Thyroid gland (tissue), 4 donors: Measurements from ENCODE around the gene KCNQ1.

Source experiments
- POLR2A ChIP-seq, 2 donors: fragments of 450-650 bp; IDR thresholded peaks; one replicate each; pipeline ENCODE4 v1.6.1; 2017; ENCODE audit warnings: antibody characterized with exemption in 2 of 2, mild to moderate bottlenecking in 2 of 2, moderate library complexity in 1 of 2
- TF ChIP-seq, protein P1 (sequence below), 6 experiments: fragments of 200-600 bp in 3 of 6; fragments of 450-650 bp in 3 of 6; sonication (generic) in 3 of 6; IDR thresholded peaks; one replicate each; pipeline ENCODE4 v1.5.1; 2016 to 2019; ENCODE audit warnings: antibody characterized with exemption in 6 of 6, mild to moderate bottlenecking in 2 of 6, inconsistent platforms in 1 of 6, moderate library complexity in 1 of 6

DNA sequence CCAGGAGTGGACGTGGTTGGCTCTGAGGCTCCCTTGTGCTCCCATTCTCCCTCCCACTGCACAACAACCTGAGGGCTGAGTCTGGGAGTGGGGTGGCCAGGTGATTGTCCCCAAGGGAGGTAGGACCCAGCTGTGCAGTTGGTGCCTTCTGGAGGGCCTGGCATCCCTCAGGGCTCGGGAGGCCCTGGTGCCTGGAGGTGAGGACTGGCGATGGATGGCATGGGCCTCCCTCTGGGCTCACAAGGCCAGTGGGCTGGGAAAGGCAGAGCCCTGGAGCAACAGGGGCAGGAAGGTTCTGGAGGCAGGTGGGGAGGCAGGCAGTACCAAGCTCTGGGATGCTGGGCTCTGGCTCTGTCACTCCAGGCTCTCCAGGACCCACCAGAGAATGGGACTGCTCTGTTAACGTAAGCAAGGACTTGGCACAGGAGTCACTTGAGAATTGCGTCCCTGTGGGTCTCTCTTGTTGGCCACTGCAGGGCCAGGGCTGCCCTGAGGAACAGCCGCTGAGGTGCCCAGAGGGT lies 140.8 kb downstream of the KCNQ1 start:
- TF ChIP-seq, protein P1, sequence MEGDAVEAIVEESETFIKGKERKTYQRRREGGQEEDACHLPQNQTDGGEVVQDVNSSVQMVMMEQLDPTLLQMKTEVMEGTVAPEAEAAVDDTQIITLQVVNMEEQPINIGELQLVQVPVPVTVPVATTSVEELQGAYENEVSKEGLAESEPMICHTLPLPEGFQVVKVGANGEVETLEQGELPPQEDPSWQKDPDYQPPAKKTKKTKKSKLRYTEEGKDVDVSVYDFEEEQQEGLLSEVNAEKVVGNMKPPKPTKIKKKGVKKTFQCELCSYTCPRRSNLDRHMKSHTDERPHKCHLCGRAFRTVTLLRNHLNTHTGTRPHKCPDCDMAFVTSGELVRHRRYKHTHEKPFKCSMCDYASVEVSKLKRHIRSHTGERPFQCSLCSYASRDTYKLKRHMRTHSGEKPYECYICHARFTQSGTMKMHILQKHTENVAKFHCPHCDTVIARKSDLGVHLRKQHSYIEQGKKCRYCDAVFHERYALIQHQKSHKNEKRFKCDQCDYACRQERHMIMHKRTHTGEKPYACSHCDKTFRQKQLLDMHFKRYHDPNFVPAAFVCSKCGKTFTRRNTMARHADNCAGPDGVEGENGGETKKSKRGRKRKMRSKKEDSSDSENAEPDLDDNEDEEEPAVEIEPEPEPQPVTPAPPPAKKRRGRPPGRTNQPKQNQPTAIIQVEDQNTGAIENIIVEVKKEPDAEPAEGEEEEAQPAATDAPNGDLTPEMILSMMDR (IDR thresholded peaks at IDR 0.05), result no peak
- TF ChIP-seq POLR2A (IDR thresholded peaks at IDR 0.05), result no peak
